ENCODE measurements around the gene KRT2. TPM values are rescaled to one million over a fixed set of nuclear protein-coding genes. Genes with fewer than 3 reads are reported as not detected.

The KRT2 gene
- total and polyA plus RNA-seq, 2 of the 8 experiments (the other 6 are each of a cell fraction or from before 2014, with no cell fraction given), result not detected

DNA sequence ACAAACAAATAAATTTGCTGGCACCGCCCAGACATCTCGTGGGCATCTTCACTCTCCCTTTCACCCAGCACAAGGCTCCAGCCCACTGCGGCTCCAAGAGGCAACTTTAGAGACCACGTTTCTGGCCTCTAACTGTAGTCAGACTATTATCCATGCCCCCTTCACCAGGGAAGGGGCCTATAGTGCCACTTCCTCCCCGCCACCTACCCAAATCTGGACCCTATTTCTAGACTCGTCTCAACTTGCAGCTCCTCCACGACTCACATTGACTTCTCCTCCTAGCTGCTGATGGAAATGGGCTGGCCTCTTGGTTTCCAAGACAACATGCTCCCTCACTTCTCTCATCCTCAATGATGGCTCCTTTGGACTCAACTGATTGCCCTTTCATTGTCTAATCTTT lies 15.9 kb upstream of the KRT2 start:
- ChIA-PET CTCF (ENCODE audit: partially characterized antibody) (interaction anchor here (0.7 to 5.8 kb wide), 17 partner anchors 10 to 389 kb away, joined by 3 to 26 read pairs (median 5); partner anchors contain the start of gene KRT1), POLR2A (ENCODE audit: partially characterized antibody) (no interaction called here)
- H3K4me1 ChIP-seq (replicated peaks in 1 of 4; ENCODE audit: control insufficient read depth in 3 of 4, insufficient read depth in 4 of 4, low read length in 3 of 4), result no peaks in the 10 kb centered on the region
- no peak overlapping the region for H2BK15ac ChIP-seq (ENCODE audit: low read length)
- no peaks in the 10 kb centered on the region for H3K79me2 ChIP-seq (ENCODE audit: control insufficient read depth in 1 of 2, insufficient read depth in 2 of 2, low read length in 2 of 2)
- H4K8ac ChIP-seq (ENCODE audit: extremely low read depth, insufficient read depth, low read length), result no peak overlapping the region
- no peak overlapping the region for H3K9ac ChIP-seq (replicated peaks in 1 of 4; ENCODE audit: extremely low read depth in 1 of 4, low read depth in 3 of 4, low read length in 3 of 4)
- H4K5ac ChIP-seq (ENCODE audit: insufficient read length, low read depth, low read length), result no peak overlapping the region
- no peaks in the 10 kb centered on the region for H3K79me1 ChIP-seq (ENCODE audit: low read depth, low read length)
- no peaks in the 10 kb centered on the region for H4K20me1 ChIP-seq (replicated peaks in 1 of 2; ENCODE audit: control insufficient read depth in 1 of 2, insufficient read depth in 2 of 2, low read length in 2 of 2)
- H3K4me3 ChIP-seq (ENCODE audit: extremely low read depth in 1 of 4, insufficient read depth in 2 of 4, low read depth in 3 of 4, low read length in 4 of 4), result no peak overlapping the region
- H3K23me2 ChIP-seq (ENCODE audit: low read depth, low read length), result no peaks in the 10 kb centered on the region
- H2AK5ac ChIP-seq (ENCODE audit: low read depth, low read length), result no peak overlapping the region
- WGBS, 2 experiments (ENCODE audit: extremely low coverage in 1 of 2, insufficient coverage in 1 of 2, insufficient read length in 1 of 2, insufficient replicate concordance in 2 of 2, low coverage in 1 of 2, low lambda C conversion rate in 2 of 2, missing lambda C conversion rate in 1 of 2), result 89% methylated on average over 7 of the region's 7 CpGs; no CpG with 5 or more reads in 1 of the 2 experiments
- H2BK12ac ChIP-seq (ENCODE audit: low read depth, low read length), result no peak overlapping the region
- no peaks in the 10 kb centered on the region; a peak in 1 of 7 replicates for H3K27me3 ChIP-seq (replicated peaks in 1 of 4; ENCODE audit: control insufficient read depth in 3 of 4, extremely low read depth in 1 of 4, insufficient read depth in 3 of 4, low read length in 3 of 4)
- no peaks in the 10 kb centered on the region for H3K36me3 ChIP-seq (ENCODE audit: control insufficient read depth in 2 of 4, insufficient read depth in 4 of 4, low read length in 3 of 4)
- no peak overlapping the region for H3K4ac ChIP-seq (replicated peaks; ENCODE audit: insufficient read length, low read depth, low read length)
- H4K91ac ChIP-seq (replicated peaks; ENCODE audit: insufficient read length, low read length), result no peak overlapping the region
- H3K18ac ChIP-seq (ENCODE audit: extremely low read depth, low read length), result no peak overlapping the region
- DNase-seq (ENCODE audit: low read depth in 1 of 2, low spot score in 2 of 2), result no peak
- H2BK20ac ChIP-seq (ENCODE audit: low read length), result no peak overlapping the region
- no peak for FAIRE-seq
- no peak overlapping the region for H2BK120ac ChIP-seq (replicated peaks; ENCODE audit: low read depth, low read length)
- H3K9me3 ChIP-seq (ENCODE audit: insufficient read depth in 2 of 2, low read depth in 1 of 2, low read length in 1 of 2), result no peaks in the 10 kb centered on the region
- no peak overlapping the region for H2BK5ac ChIP-seq (ENCODE audit: low read depth, low read length)
- no peak overlapping the region for H3K4me2 ChIP-seq (ENCODE audit: insufficient read depth in 1 of 2, low read depth in 2 of 2, low read length in 2 of 2)
- no peak overlapping the region for H3K14ac ChIP-seq (ENCODE audit: insufficient read length)
- H3K56ac ChIP-seq (replicated peaks; ENCODE audit: insufficient read length, low read depth, low read length), result no peak overlapping the region
- H2AFZ ChIP-seq (ENCODE audit: low read length), result no peak overlapping the region
- no peak overlapping the region for H3K27ac ChIP-seq (ENCODE audit: low read depth, low read length)
- H3K23ac ChIP-seq (ENCODE audit: insufficient read length), result no peak overlapping the region
- TF ChIP-seq CHD2 (IDR thresholded peaks at IDR 0.05; ENCODE audit: low read length) (no peak), KDM4A (IDR thresholded peaks at IDR 0.05; ENCODE audit: low read depth, low read length, severe bottlenecking) (no peak), EP300 (IDR thresholded peaks at IDR 0.05; ENCODE audit: borderline replicate concordance in 1 of 2, low read depth in 2 of 2, low read length in 2 of 2) (no peak), RBBP5 (IDR thresholded peaks at IDR 0.05; ENCODE audit: borderline replicate concordance, low read depth, low read length) (no peak), POU5F1 (IDR thresholded peaks at IDR 0.05; ENCODE audit: low read depth, low read length) (no peak), KDM5A (IDR thresholded peaks at IDR 0.05; ENCODE audit: low read length) (no peak), SRF (IDR thresholded peaks at IDR 0.05; ENCODE audit: low read depth, low read length) (no peak), GTF2F1 (IDR thresholded peaks at IDR 0.05; ENCODE audit: borderline replicate concordance, low read depth, low read length) (no peak), SIRT6 (IDR thresholded peaks at IDR 0.05; ENCODE audit: low read length) (no peak), GABPA (IDR thresholded peaks at IDR 0.05; ENCODE audit: borderline replicate concordance, insufficient read depth, low read length) (no peak), MAFK (IDR thresholded peaks at IDR 0.05; ENCODE audit: low read depth, low read length) (no peak), E2F6 (IDR thresholded peaks at IDR 0.05) (no peak), EZH2 (IDR thresholded peaks at IDR 0.05; ENCODE audit: low read depth, low read length, severe bottlenecking) (no peak)
